GM21528 (cell line): ENCODE data around the gene NGB.

Source experiments
- ATAC-seq: cut with Tn5 transposase; IDR thresholded peaks from one replicate; pipeline ENCODE4 v1.9.1; 2021; ENCODE audit warnings: mild to moderate bottlenecking, moderate library complexity; ENCODE audit not compliant: unreplicated experiment, low FRiP score

The NGB gene

DNA sequence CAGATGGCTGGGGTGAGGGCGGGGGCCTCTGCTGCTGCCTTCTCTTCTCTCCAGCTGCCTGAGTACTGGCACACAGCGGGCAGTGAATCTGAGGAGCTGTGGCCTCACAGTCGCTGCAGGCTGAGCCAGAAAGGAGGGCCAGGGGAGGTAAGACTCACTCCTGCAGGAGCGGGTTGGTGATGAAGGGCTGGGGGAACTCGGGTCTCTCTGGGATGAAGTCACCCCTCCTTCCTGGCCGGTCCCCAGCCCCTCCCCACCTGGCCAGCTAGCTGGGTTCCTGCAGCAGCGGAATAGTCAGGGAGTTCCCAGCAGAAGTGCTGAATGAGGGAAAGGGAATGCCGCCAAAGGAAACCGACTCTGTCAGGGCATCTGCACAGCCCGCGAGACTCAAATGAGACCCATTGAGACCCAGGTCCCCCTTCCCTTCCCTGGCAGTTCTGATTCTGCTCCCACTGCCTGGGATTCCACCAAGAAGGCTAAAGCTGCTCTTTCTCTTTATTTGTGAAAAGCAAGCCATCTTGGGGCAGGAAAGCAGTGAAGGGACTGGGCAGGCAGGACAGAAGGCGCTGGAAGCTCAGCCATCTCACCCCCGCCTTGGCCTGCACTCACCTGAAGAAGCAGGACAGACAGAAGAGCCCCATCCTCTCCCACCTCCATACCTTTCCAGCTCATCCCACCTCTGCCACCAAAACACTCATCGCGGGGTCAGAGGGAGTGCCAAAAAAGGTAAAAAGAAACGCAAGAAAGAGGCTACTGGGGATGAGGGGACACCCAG lies 5.3 kb downstream of the NGB start:
- no peak for ATAC-seq

- ATAC-seq = no peak
Measured at GRCh38 chr14:77265187-77265515, 5.9 kb downstream of the NGB start.

- ATAC-seq = no peak
Measured at GRCh38 chr14:77264466-77265186, 6.4 kb downstream of the NGB start.

- no peak for ATAC-seq
Measured at GRCh38 chr14:77260631-77261030, 10.4 kb downstream of the NGB start.

DNA sequence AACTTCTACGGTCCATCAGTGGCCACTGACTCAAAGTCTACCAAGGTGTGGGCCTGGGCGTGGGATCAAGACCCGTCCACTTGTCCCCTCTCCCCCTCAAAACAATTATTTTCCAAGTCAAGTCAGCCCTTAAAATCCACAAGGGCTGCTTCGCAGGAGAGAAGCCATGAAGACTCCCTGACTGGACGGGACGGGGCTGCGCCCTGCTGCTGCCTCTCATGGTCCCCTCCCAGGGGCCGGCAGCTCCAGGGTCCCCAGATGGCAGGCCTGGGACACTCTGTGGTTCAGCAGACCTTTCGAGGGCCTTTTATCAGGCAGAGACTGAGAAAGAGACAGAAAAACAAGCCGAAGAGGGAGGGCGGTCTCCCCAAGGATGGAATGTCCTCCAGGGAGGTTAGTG lies 10.8 kb downstream of the NGB start:
- no peak for ATAC-seq

DNA sequence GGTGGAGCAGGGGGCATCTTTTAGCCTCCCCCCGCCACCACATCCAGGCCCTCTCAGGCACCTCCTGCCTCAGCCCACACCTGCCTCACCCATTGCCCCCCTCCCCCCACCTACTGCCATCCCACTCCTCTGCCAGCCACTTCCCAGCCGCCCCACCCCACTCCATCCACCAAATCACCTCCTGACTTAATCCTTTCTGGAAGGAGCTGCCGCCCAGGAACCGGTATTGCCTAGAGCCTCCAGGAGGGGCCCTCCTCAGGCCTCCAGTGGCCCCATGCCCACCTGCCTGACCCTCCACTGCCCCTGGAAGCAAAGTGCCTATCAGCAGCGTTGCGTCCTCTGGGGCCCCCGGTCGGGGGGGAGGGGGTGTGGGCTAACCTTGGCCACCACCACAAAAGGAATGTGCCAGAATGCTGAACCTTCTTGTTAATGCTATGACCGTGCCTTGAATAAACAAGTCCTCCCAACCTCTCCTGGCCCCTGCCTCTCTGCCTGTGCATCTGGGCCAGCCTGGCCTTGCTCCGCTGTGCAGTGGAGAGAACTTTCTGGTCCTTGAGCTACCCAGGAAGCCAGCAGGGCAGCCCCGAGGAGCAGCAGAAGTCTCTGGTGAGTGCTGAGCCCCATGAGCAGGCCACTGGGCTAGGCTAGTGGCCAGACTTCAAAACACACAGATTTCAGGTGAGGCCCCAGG lies 11.8 kb downstream of the NGB start:
- no peak for ATAC-seq

DNA sequence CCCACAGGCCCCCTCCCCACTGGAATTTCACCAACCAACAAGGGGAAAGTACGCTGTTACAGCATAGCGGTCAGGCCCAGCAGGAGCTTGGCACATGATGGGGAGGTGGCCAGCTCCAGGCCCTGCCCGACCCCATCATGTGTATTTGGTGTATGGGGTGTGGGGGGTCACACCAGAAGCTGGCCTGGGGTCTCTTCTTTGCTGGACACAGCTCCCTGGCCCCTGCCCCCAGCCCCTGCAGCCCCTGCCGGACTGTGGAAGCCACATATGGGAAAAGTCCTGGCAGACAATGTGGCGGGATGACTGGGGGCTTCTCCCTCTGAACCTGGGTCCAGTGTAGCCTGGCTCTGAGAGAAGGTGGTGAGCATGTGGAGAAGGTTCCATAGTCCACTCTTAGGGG lies 12.4 kb downstream of the NGB start:
- ATAC-seq = no peak

DNA sequence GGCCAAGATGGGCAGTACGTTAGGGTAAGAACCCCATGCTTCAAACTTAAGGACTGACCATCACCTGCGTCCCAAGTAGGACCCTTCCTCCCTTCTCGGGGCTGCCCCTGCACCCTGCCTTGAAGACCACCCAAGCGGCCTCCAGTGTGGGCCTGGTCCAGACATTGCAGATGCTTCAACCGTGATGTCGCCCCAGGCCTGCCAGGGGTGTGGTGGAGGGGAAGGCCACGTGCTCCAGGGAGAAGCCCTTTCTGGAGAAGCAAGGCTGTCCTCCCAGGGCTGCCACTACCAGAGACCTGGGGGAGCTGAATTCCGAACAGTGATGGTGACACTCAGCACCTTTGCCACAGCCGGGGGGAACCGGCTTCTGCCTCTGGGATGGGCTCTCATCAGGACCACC lies 13.3 kb downstream of the NGB start:
- ATAC-seq = no peak

- no peak for ATAC-seq
Measured at GRCh38 chr14:77256694-77257093, 14.3 kb downstream of the NGB start.

DNA sequence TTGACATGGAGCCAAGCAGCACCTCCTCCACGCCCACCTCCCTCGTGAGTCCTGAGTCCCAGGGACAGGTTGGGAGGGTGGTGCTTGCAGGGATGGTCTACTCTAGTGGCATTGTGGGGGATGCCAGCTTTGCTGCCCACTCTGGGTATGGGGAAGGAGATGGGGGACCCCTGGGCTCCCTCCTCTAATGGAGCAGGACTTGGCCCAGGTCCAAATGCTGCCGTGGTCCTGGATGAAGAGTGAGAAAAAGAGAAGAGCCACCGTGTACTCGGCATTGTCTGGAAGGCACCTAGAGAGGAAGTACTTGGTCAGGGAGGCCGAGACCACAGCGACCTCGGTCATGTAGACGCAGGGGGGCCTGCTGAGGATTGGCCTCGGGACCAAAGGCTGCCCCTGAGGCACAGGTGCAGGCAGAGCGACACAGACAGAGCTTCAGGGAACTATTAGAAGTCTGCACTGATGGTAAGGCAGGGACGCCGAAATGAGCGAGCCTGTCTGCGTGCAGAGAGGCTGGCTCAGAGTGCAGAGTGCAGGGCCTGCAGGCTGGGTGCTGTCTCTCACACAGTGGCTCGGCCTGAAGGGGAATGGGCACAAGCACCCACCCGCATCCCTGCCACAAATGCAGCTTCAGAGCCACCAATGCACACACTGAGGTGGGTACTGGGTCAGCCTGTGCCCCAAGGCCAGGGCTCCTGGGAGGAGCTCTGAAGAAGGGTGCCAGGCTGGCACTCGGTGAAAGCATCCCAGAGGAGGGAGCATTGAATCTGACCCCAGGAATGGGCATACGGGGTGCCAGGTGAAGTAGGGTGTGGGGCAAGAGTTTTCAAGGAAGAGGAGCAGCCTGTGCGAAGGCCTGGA lies 17.4 kb downstream of the NGB start:
- ATAC-seq = no peak

DNA sequence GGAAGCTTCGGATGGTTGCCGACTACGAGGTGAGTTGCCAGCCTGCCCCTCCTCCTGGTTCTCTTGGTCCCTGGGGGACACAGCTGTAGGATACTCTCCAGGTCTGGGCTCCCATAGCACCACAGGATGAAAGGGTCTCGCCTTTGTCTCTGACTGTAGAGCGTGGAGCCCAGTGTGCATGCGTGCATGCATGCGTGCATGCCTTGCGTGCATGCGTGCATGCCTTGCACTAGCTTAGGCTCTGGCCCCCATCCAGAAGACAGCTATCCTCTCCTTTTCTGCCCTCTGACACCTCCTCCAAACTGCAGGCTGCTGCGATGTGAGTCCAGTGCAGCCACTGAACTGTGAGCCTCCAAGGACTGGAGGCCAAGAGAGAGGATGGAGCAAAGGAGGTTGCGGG lies 19.1 kb downstream of the NGB start:
- ATAC-seq = no peak

DNA sequence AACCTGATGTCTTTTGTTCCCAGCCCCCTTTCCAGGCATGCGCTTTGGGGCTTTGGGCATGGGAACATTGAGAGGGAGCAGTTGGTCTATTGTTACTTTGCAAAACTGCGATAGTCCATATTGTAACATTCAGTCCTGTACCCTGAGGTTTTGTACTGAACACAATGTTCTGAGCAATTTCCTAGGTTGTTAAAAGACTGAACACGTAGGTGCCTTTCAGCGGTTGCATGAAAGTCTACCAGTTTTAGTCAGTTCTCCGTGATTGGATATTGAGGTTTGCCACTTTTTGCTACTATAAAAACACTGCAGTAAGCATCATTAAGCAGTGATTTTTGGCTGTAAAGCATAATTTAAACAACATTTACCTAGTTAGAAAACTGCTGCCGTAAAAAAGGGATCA lies 20.1 kb downstream of the NGB start:
- ATAC-seq = no peak

DNA sequence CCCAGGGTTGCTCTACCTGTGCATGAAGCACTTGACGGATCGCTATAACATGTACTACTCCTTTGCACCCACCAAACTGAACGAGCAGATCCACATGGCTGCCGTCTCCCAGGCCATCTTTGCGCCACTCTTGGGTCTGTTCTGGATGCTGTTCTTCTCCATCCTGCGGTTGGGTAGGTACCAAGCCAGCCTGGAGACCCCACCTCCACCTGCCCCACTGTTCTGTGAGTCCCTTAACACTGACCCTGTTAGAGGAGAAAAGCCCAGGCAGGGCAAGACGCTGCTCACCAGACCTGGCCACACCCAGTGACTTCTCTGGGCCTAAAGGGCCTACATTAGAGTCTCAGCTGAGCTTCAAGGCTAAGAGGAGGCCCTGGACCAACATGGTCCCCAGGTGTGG lies 21.7 kb downstream of the NGB start:
- no peak for ATAC-seq

DNA sequence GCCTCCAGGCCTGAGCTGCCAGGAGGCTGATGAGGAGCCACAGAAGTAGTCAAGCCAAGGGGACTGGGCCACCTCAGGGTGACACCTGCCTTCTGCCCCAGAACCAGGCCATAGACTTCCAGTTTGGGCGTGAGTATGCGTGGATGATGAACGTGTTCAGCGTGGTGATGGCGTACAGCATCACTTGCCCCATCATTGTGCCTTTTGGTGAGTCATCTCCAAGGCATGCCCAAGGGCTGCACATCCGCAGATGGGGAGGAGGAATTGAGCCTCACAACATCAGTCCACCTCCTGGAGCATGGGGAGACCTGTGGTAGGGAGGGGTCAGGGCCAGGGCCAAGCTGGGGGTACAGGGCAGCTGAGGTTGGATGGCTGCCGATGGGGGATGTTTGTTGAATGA lies 22.3 kb downstream of the NGB start:
- ATAC-seq = no peak

DNA sequence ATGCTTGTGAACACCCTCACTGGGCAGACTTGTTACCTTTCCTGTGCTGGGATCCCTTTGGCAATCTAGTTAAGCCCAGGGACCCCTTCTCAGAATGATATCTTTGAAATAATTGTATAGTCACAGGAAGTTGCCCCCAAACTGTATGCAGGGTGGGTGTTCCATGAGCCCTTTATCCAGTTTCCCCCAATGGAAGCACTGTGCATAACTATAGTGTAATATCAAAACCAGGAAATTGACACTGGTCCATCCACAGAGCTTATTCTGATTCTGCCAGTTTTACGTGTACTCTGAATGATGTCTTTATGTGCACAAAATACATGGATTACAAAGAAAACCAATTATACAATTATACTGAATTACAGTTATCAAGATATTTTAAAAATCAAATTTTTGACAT lies 24.2 kb downstream of the NGB start:
- ATAC-seq = no peak

DNA sequence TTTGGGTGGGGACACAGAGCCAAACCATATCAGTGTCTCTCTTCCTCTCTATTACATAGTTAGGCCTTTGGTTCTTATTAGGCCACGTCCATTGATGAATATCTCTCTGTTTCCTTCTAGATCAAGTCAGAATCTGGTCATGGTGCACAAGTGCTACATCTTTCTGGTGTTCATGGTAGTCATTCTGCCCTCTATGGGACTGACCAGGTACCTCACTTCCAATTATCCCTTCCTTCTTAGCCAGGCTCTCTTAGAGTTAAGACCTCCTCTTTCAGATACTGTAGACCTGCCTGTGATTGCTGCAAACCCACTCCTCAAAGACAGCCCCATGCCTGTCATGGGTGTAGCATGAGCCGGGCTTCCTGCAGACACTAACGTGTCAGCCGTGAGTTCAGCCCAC lies 25.2 kb downstream of the NGB start:
- ATAC-seq = no peak

DNA sequence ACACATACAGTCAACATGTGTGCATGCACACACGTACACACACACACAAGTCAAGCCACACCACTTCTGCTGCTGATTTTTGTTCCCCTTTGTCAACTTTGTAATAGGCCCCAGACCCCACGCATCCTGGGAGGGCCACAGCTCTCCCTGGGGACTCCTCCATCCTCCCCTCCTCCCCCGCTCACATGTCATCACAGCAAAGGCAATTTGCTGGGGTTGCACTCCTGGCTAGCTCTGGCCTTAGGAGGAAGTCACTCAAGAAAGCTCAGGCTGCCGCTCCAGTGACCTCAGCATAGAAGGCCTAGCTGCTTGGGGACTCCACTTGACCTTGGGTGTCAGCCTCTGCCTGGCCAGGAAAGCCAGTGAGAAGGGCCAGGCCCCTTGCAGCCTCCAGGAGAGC lies 27.2 kb downstream of the NGB start:
- no peak for ATAC-seq

DNA sequence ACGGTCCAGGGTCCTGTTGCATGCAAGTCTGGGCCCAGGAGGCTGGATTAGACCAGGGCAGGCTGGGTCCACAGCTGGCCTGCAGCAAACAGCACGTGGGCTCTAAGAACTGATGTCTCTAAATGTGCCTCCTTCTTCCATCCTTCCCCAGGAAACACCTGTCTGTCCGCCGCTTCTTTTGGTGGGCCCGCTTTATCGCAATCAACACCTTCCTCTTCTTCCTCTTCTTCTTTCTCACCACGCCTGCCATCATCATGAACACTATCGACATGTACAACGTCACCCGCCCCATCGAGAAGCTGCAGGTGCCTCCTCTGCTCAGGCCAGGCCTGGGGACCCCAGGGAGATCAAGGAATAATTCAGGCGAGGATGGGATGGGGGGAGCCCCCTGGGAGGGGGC lies 28.3 kb downstream of the NGB start:
- ATAC-seq = no peak

GRCh38 chr14:77241955-77242354 lies 29.1 kb downstream of the NGB start:
- ATAC-seq = no peak

DNA sequence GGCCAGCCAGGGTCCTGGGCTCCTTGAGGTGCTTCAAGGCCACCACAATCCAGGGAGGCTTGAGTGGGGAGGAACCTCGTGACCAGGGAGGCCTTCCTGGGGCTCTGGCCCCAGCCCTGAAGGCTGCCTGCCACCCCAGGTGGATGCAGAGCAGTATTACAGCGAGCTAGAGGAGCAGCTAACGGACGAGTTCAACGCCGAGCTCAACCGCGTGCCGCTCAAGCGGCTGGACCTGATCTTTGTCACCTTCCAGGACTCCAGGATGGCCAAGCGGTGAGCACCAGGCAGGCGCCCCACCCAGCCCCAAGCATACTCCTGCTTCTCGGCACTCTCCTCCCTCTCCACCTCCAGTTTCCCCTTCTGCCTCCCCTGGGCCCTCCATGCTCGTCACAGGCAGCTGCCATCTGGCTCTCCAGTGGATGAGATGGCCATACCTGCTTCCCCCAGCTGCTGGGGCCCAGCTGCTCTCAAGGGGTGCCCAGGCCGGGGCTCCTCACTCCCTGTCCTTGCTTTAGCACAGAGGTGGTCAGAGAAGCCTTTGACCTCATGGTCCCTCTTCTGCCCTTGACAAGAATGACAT lies 30.6 kb downstream of the NGB start:
- no peak for ATAC-seq

DNA sequence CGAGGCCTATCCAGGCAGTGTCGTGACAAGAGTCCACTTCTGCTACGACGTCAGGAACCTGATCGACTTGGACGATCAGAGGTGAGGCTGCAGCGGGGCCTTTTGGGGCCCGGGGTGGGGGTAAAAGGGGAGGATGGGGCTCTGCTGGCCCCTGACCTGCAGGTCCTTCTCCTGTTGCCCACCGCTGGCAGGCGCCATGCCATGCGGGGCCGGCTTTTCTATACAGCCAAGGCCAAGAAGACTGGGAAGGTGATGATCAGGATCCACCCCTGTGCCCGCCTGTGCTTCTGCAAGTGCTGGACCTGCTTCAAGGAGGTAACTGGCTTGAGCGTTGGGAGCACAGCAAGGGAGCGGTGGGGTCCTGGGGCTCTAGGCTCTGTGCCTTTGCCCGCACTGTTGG lies 31.6 kb downstream of the NGB start:
- no peak for ATAC-seq
